HCT116 (cell line): ENCODE results near the gene MND1. TPM values are rescaled to one million over a fixed set of nuclear protein-coding genes. Genes with fewer than 3 reads are reported as not detected.

ENCODE experiments used
- ATAC-seq: fragments of 200-7000 bp; cut with Tn5 transposase; 2 replicates; pipeline ENCODE4 v1.9.1; 2020; ENCODE audit warnings: mild to moderate bottlenecking, moderate library complexity
- BruUV-seq: library from RNA; stranded (reverse); fragments of 400-500 nt; replicated peaks from 2 replicates; lab custom pipeline; 2021; lab: Mats Ljungman, UMichigan
- CTCF ChIA-PET: fragments of 300-600 bp; sonication (Branson Sonifier 250); formaldehyde crosslinking; loops from one replicate; lab custom pipeline; 2021; ENCODE audit warnings: antibody characterized with exemption; lab: Charles Lee
- POLR2A ChIA-PET: fragments of 300-600, 350-600 bp; sonication (Branson Sonifier 250); formaldehyde crosslinking; loops from one replicate; lab custom pipeline; 2021; ENCODE audit warnings: antibody characterized with exemption; lab: Charles Lee
- RAD21 ChIA-PET, 2 experiments: fragments of 300-600 bp; sonication (Branson Sonifier 250); formaldehyde crosslinking; loops; one replicate each; lab custom pipeline; 2023; ENCODE audit warnings: low total read pairs in 2 of 2; ENCODE audit not compliant: uncharacterized antibody in 2 of 2, unreplicated experiment in 2 of 2, low non-redundant PET in 1 of 2; lab: Charles Lee
- DNase-seq: peaks from one replicate; pipeline ENCODE4 v3.0.0-alpha.2; 2010; ENCODE audit warnings: low read depth, low spot score
- H2AFZ ChIP-seq: fragments of 200-600 bp; shearing (Covaris generic), sonication (generic); 2 replicates; pipeline ENCODE4 v1.6.1; 2017; ENCODE audit warnings: low read depth, mixed run types, mixed read lengths, antibody characterized with exemption, low read length; ENCODE audit not compliant: poor library complexity, severe bottlenecking
- H3K27ac ChIP-seq: 2 replicates; pipeline ENCODE4 v1.5.1; 2012; ENCODE audit warnings: low read depth, low read length
- H3K27me3 ChIP-seq: fragments of 200-600 bp; sonication (generic); 2 replicates; pipeline ENCODE4 v1.6.1; 2016; ENCODE audit warnings: mixed run types, low read length, mixed read lengths; ENCODE audit not compliant: insufficient read depth
- H3K36me3 ChIP-seq, 2 experiments: fragments of 200-500 bp in 1 of 2; fragments of 200-600 bp in 1 of 2; sonication (Bioruptor generic) in 1 of 2; sonication (generic) in 1 of 2; 2 replicates each; pipeline versions ENCODE4 v1.5.1 to v1.6.1; 2014 to 2016; ENCODE audit warnings: low read length in 2 of 2, inconsistent platforms in 1 of 2, mixed read lengths in 1 of 2, mixed run types in 1 of 2; ENCODE audit not compliant: insufficient read depth in 2 of 2, control insufficient read depth in 1 of 2
- H3K4me1 ChIP-seq, 2 experiments: fragments of 200-600 bp in 1 of 2; sonication (generic) in 1 of 2; 2 replicates each; pipeline versions ENCODE4 v1.5.1 to v1.6.1; 2012 to 2017; ENCODE audit warnings: low read length in 2 of 2, inconsistent platforms in 1 of 2, mild to moderate bottlenecking in 1 of 2, mixed read lengths in 1 of 2, mixed run types in 1 of 2, moderate library complexity in 1 of 2; ENCODE audit not compliant: insufficient read depth in 2 of 2, control insufficient read depth in 1 of 2
- H3K4me2 ChIP-seq: fragments of 200-600 bp; sonication (generic); 2 replicates; pipeline ENCODE4 v1.6.1; 2017; ENCODE audit warnings: mixed run types, low read length, mixed read lengths
- H3K4me3 ChIP-seq, 2 experiments: fragments of 200-600 bp in 1 of 2; sonication (generic) in 1 of 2; replicated peaks in 1 of 2; 2 replicates each; pipeline ENCODE4 v1.5.1; 2011 to 2016; ENCODE audit warnings: low read length in 2 of 2, control low read depth in 1 of 2, low read depth in 1 of 2, mild to moderate bottlenecking in 1 of 2, mixed read lengths in 1 of 2, mixed run types in 1 of 2
- H3K79me2 ChIP-seq: fragments of 200-600 bp; sonication (generic); 2 replicates; pipeline ENCODE4 v1.6.1; 2017; ENCODE audit warnings: mild to moderate bottlenecking, mixed run types, low read length, moderate library complexity, mixed read lengths; ENCODE audit not compliant: insufficient read depth
- H3K9ac ChIP-seq: fragments of 200-600 bp; sonication (generic); 2 replicates; pipeline ENCODE4 v1.6.1; 2016; ENCODE audit warnings: low read length, mixed read lengths
- H3K9me2 ChIP-seq: fragments of 200-600 bp; sonication (generic), shearing (Covaris generic); 2 replicates; pipeline ENCODE4 v1.6.1; 2017; ENCODE audit warnings: mixed run types, mild to moderate bottlenecking, moderate library complexity; ENCODE audit not compliant: insufficient read depth
- H3K9me3 ChIP-seq, 2 experiments: fragments of 200-500 bp in 1 of 2; fragments of 200-600 bp in 1 of 2; sonication (Bioruptor generic) in 1 of 2; sonication (generic) in 1 of 2; 2 replicates each; pipeline ENCODE4 v1.6.1; 2014 to 2017; ENCODE audit warnings: low read length in 2 of 2, mixed read lengths in 2 of 2, inconsistent platforms in 1 of 2, low read depth in 1 of 2, mild to moderate bottlenecking in 1 of 2, mixed run types in 1 of 2, moderate library complexity in 1 of 2; ENCODE audit not compliant: control insufficient read depth in 1 of 2, insufficient read depth in 1 of 2
- H4K20me1 ChIP-seq: fragments of 200-600 bp; sonication (generic), shearing (Covaris generic); 2 replicates; pipeline ENCODE4 v1.6.1; 2017; ENCODE audit warnings: mixed run types, mild to moderate bottlenecking, moderate library complexity; ENCODE audit not compliant: insufficient read depth
- CEBPB ChIP-seq: IDR thresholded peaks from 2 replicates; pipeline ENCODE4 v1.6.1; 2012; ENCODE audit warnings: low read depth
- ELF1 ChIP-seq: IDR thresholded peaks from 2 replicates; pipeline ENCODE4 v1.6.1; 2012; ENCODE audit warnings: low read depth, borderline replicate concordance
- EZH2 ChIP-seq: fragments of 200-600 bp; sonication (generic); IDR thresholded peaks from 2 replicates; pipeline ENCODE4 v1.6.1; 2017; ENCODE audit warnings: antibody characterized with exemption, mixed run types
- EZH2phosphoT487 ChIP-seq: fragments of 200-600 bp; IDR thresholded peaks from 2 replicates; pipeline ENCODE4 v1.6.1; 2018; ENCODE audit warnings: antibody characterized with exemption, borderline replicate concordance
- FOSL1 ChIP-seq: IDR thresholded peaks from 2 replicates; pipeline ENCODE4 v1.6.1; 2012; ENCODE audit warnings: low read depth
- POLR2AphosphoS5 ChIP-seq: IDR thresholded peaks from 2 replicates; pipeline ENCODE4 v1.6.1; 2011; ENCODE audit warnings: mild to moderate bottlenecking, low read depth, low read length, moderate library complexity
- ZFX ChIP-seq: fragments of 450-650 bp; IDR thresholded peaks from 2 replicates; pipeline ENCODE4 v1.6.1; 2017
- intact Hi-C: fragments of 100-400 bp; cut with micrococcal nuclease; formaldehyde crosslinking; loops from 2 replicates; pipeline ENCODE4 v1.10.0; 2022
- total RNA-seq: library from RNA; stranded (reverse); gene quantifications from one replicate; pipeline ENCODE4 v1.2.1, GENCODE V29; 2021; ENCODE audit not compliant: unreplicated experiment
- TF ChIP-seq, protein P1 (sequence below): IDR thresholded peaks from 2 replicates; pipeline ENCODE4 v1.6.1; 2011; ENCODE audit warnings: mild to moderate bottlenecking, low read length, moderate library complexity; ENCODE audit not compliant: insufficient replicate concordance; ENCODE audit errors: extremely low read depth
- TF ChIP-seq, protein P2 (sequence below), 3 experiments: fragments of 200-600 bp in 1 of 3; sonication (generic) in 1 of 3; IDR thresholded peaks in 2 of 3; conservative IDR thresholded peaks in 1 of 3; 2 replicates each; pipeline ENCODE4 v1.5.1; 2012 to 2017; ENCODE audit warnings: low read depth in 2 of 3, low read length in 2 of 3, antibody characterized with exemption in 1 of 3, borderline replicate concordance in 1 of 3, control low read depth in 1 of 3, mild to moderate bottlenecking in 1 of 3, mixed read lengths in 1 of 3, mixed run types in 1 of 3, moderate library complexity in 1 of 3; ENCODE audit not compliant: insufficient read depth in 1 of 3

MND1 gene
- total RNA-seq, 1 experiment from 2014 or later, result 29.9 TPM

DNA sequence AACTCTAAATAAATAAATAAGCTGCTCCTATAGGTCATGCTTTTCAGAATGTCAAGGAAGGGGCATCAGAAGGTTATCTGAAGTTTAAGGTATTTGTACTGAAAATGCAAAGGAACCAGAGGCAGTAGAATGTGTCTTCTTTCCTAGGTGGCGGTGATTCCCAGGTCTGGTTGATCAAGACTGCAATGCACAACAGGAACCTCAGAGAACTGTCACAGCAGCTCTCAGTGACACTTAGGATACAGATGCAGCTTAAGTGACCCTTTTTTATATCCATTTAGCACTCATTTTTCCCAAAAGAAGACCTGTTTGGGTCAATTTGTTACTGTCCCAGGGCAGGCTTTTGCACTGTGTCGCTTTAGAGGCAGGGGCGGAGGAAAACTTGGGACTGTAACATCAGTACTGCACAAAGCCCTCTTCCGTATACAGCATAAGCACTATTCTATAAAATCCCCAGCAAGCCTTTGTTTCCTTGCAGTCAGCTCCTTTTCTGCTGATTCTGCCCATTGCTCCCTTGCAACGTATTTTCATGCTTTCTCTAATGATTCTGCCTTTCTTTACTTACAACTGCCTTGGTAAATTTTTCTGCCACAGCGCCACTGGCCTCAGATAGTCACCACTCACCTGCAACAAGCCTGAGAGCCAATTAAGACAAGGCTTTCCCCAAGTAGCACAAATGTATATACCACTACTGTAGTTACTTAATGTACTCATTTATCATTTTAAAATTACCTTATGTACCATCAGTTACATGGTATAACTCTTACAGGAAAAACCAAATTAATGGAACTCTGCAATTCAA is 1.5 kb upstream of the MND1 start:
- Histone ChIP-seq H3K79me2 (peaks cover 32% of the 10 kb centered on the region), H3K36me3 (no peaks in the 10 kb centered on the region), H3K4me1 (peaks cover 18 to 37% of the 10 kb centered on the region in 2 experiments), H3K4me3 (no peak overlapping the region), H3K9ac (no peak overlapping the region), H2AFZ (no peak overlapping the region), H3K27me3 (no peaks in the 10 kb centered on the region), H4K20me1 (no peaks in the 10 kb centered on the region), H3K9me3 (no peaks in the 10 kb centered on the region), H3K4me2 (no peak overlapping the region), H3K9me2 (no peaks in the 10 kb centered on the region), H3K27ac (no peak overlapping the region)
- no peak for TF ChIP-seq CEBPB
- TF ChIP-seq POLR2AphosphoS5, result no peak
- no peak for TF ChIP-seq ELF1
- TF ChIP-seq, protein P1, sequence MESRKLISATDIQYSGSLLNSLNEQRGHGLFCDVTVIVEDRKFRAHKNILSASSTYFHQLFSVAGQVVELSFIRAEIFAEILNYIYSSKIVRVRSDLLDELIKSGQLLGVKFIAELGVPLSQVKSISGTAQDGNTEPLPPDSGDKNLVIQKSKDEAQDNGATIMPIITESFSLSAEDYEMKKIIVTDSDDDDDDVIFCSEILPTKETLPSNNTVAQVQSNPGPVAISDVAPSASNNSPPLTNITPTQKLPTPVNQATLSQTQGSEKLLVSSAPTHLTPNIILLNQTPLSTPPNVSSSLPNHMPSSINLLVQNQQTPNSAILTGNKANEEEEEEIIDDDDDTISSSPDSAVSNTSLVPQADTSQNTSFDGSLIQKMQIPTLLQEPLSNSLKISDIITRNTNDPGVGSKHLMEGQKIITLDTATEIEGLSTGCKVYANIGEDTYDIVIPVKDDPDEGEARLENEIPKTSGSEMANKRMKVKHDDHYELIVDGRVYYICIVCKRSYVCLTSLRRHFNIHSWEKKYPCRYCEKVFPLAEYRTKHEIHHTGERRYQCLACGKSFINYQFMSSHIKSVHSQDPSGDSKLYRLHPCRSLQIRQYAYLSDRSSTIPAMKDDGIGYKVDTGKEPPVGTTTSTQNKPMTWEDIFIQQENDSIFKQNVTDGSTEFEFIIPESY, result no peak
- no peak for TF ChIP-seq EZH2phosphoT487
- no peak for TF ChIP-seq FOSL1
- no peak for TF ChIP-seq EZH2
- TF ChIP-seq, protein P2, sequence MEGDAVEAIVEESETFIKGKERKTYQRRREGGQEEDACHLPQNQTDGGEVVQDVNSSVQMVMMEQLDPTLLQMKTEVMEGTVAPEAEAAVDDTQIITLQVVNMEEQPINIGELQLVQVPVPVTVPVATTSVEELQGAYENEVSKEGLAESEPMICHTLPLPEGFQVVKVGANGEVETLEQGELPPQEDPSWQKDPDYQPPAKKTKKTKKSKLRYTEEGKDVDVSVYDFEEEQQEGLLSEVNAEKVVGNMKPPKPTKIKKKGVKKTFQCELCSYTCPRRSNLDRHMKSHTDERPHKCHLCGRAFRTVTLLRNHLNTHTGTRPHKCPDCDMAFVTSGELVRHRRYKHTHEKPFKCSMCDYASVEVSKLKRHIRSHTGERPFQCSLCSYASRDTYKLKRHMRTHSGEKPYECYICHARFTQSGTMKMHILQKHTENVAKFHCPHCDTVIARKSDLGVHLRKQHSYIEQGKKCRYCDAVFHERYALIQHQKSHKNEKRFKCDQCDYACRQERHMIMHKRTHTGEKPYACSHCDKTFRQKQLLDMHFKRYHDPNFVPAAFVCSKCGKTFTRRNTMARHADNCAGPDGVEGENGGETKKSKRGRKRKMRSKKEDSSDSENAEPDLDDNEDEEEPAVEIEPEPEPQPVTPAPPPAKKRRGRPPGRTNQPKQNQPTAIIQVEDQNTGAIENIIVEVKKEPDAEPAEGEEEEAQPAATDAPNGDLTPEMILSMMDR (IDR thresholded peaks at IDR 0.05 in 2 of 3, conservative IDR thresholded peaks at IDR 0.05 in 1 of 3; ENCODE audit: borderline replicate concordance in 1 of 3, insufficient read depth in 1 of 3, low read depth in 2 of 3, low read length in 2 of 3), result no peak
- no peak for TF ChIP-seq ZFX
- DNase-seq (no peak), ATAC-seq (no peak)
- BruUV-seq, result no TSS peak
- ChIA-PET RAD21 (no interaction called here), CTCF (interaction anchor here (0.7 to 2.6 kb wide), 5 partner anchors 90 to 300 kb away, joined by 3 to 13 read pairs (median 4); partner anchors contain the start of gene TMEM131L), POLR2A (interaction anchor here (1.5 kb wide), 1 partner anchor 138 kb away, joined by 4 read pairs; the partner anchor contains the start of gene TRIM2)
- intact Hi-C loops, result loop anchor here (10.0 kb wide), 1 partner anchor 412 kb away; no protein-coding TSS in a partner anchor
